BLaER1 treated with 17β-estradiol and CSF1 and Interleukin-3, amounts not matched to agents 10 nM and 100 nM (cell line): Measurements from ENCODE around the gene C11orf24.

Experiments
- H3K27ac ChIP-seq, 11 experiments: shearing (Covaris generic); formaldehyde crosslinking; 2 replicates each; pipeline ENCODE4 v1.8.1; 2022
- H3K27me3 ChIP-seq, 11 experiments: shearing (Covaris generic); formaldehyde crosslinking; 2 replicates each; pipeline ENCODE4 v1.8.1; 2022
- H3K36me3 ChIP-seq, 11 experiments: shearing (Covaris generic); formaldehyde crosslinking; 2 replicates each; pipeline ENCODE4 v1.8.1; 2022
- H3K4me1 ChIP-seq, 10 experiments: shearing (Covaris generic); formaldehyde crosslinking; 2 replicates each; pipeline ENCODE4 v1.8.1; 2022
- H3K4me2 ChIP-seq, 11 experiments: shearing (Covaris generic); formaldehyde crosslinking; 2 replicates each; pipeline ENCODE4 v1.8.1; 2022
- H3K4me3 ChIP-seq, 10 experiments: shearing (Covaris generic); formaldehyde crosslinking; 2 replicates each; pipeline ENCODE4 v1.8.1; 2022
- H3K9ac ChIP-seq, 11 experiments: shearing (Covaris generic); formaldehyde crosslinking; 2 replicates each; pipeline ENCODE4 v1.8.1; 2022
- H3K9me3 ChIP-seq, 11 experiments: shearing (Covaris generic); formaldehyde crosslinking; replicated peaks in 1 of 11; 2 replicates each; pipeline ENCODE4 v1.8.1; 2022
- H4K20me1 ChIP-seq, 11 experiments: shearing (Covaris generic); formaldehyde crosslinking; 2 replicates each; pipeline ENCODE4 v1.8.1; 2022
- Cebpa-rat ChIP-seq, 11 experiments: shearing (Covaris generic); IDR thresholded peaks; 2 replicates each; pipeline ENCODE4 v1.8.1; 2022

Gene C11orf24

GRCh38 chr11:68270196-68271022 lies 1.4 kb downstream of the C11orf24 start:
- Histone ChIP-seq H3K27me3 (no peaks in the 10 kb centered on the region), H3K4me2 (peak overlapping the region; percentile 75 to 97 (median 94)), H3K4me1 (peaks cover 67 to 85% (median 80%) of the 10 kb centered on the region in 10 experiments), H3K36me3 (peaks cover 14 to 31% (median 21%) of the 10 kb centered on the region in 11 experiments; a peak in 21 of 22 replicates), H4K20me1 (no peaks in the 10 kb centered on the region; a peak in 1 of 22 replicates), H3K9ac (peak overlapping the region; percentile 90 to 96 (median 92)), H3K27ac (peak overlapping the region in 10 of 11 experiments; percentile 83 to 99 (median 96); a peak in 20 of 22 replicates), H3K4me3 (peak overlapping the region; percentile 73 to 88 (median 79)), H3K9me3 (peaks cover under 1 to 21% (median 15%) of the 10 kb centered on the region in 11 experiments; a peak in 19 of 22 replicates)
- TF ChIP-seq Cebpa-rat (IDR thresholded peaks at IDR 0.05), result no peak

- Histone ChIP-seq H3K36me3 (peaks cover 21 to 40% (median 29%) of the 10 kb centered on the region in 11 experiments; a peak in 21 of 22 replicates), H3K27ac (peak overlapping the region in 6 of 11 experiments; percentile 92 to 99 (median 97); a peak in 5 of 22 replicates), H3K4me1 (peaks cover 75 to 86% (median 82%) of the 10 kb centered on the region in 10 experiments), H3K4me3 (no peak overlapping the region; a peak in 2 of 20 replicates), H3K9me3 (peaks cover 0 to 13% (median 7%) of the 10 kb centered on the region in 11 experiments; a peak in 18 of 22 replicates), H3K9ac (peak overlapping the region in 7 of 11 experiments; percentile 91 to 96 (median 93); a peak in 10 of 22 replicates), H3K4me2 (peak overlapping the region; percentile 75 to 97 (median 94)), H4K20me1 (no peaks in the 10 kb centered on the region; a peak in 1 of 22 replicates), H3K27me3 (no peaks in the 10 kb centered on the region)
- TF ChIP-seq Cebpa-rat (IDR thresholded peaks at IDR 0.05), result no peak
Measured at GRCh38 chr11:68269414-68270081, 2.2 kb downstream of the C11orf24 start.

GRCh38 chr11:68267881-68268240 lies 3.9 kb downstream of the C11orf24 start:
- peaks cover 0 to under 1% (median 0%) of the 10 kb centered on the region in 11 experiments; a peak in 2 of 22 replicates for H3K9me3 ChIP-seq
- peaks cover 34 to 54% (median 43%) of the 10 kb centered on the region in 11 experiments for H3K36me3 ChIP-seq
- no peak for TF ChIP-seq Cebpa-rat (IDR thresholded peaks at IDR 0.05)
- H3K9ac ChIP-seq, result peak overlapping the region in 3 of 11 experiments; percentile 13 to 75 (median 72); a peak in 3 of 22 replicates
- H3K4me3 ChIP-seq, result peak overlapping the region in 1 of 10 experiments; percentile 41; a peak in 1 of 20 replicates
- H3K27ac ChIP-seq, result peak overlapping the region in 7 of 11 experiments; percentile 80 to 94 (median 88); a peak in 9 of 22 replicates
- no peaks in the 10 kb centered on the region for H3K27me3 ChIP-seq
- H4K20me1 ChIP-seq, result peaks cover 0 to 6% (median 0%) of the 10 kb centered on the region in 11 experiments; a peak in 2 of 22 replicates
- peak overlapping the region; percentile 79 to 93 (median 89) for H3K4me2 ChIP-seq
- H3K4me1 ChIP-seq, result peaks cover 62 to 71% (median 67%) of the 10 kb centered on the region in 10 experiments

GRCh38 chr11:68266936-68267880 lies 4.6 kb downstream of the C11orf24 start:
- Histone ChIP-seq H3K27ac (peak overlapping the region; percentile 67 to 94 (median 87); a peak in 21 of 22 replicates), H3K27me3 (no peaks in the 10 kb centered on the region), H3K9ac (peak overlapping the region; percentile 57 to 84 (median 74)), H3K9me3 (no peaks in the 10 kb centered on the region; a peak in 1 of 22 replicates), H4K20me1 (peaks cover 0 to 11% (median 0%) of the 10 kb centered on the region in 11 experiments; a peak in 2 of 22 replicates), H3K4me1 (peaks cover 55 to 65% (median 61%) of the 10 kb centered on the region in 10 experiments), H3K36me3 (peaks cover 40 to 60% (median 49%) of the 10 kb centered on the region in 11 experiments), H3K4me2 (peak overlapping the region; percentile 79 to 93 (median 89)), H3K4me3 (peak overlapping the region; percentile 3 to 51 (median 40); a peak in 15 of 20 replicates)
- TF ChIP-seq Cebpa-rat (IDR thresholded peaks at IDR 0.05), result no peak

GRCh38 chr11:68266121-68266891 lies 5.5 kb downstream of the C11orf24 start:
- TF ChIP-seq Cebpa-rat (IDR thresholded peaks at IDR 0.05), result no peak

GRCh38 chr11:68264741-68265540 lies 6.8 kb downstream of the C11orf24 start:
- Histone ChIP-seq H3K27me3 (no peaks in the 10 kb centered on the region), H3K9me3 (no peaks in the 10 kb centered on the region; a peak in 1 of 22 replicates), H3K27ac (peak overlapping the region in 7 of 11 experiments; percentile 5 to 94 (median 88); a peak in 10 of 22 replicates), H3K4me2 (peak overlapping the region; percentile 79 to 93 (median 89)), H3K4me1 (peaks cover 43 to 52% (median 50%) of the 10 kb centered on the region in 10 experiments), H3K36me3 (peaks cover 56 to 82% (median 70%) of the 10 kb centered on the region in 11 experiments), H3K9ac (0 out of 22 replicates have a peak overlapping the region, but pooled peaks of 1 of the 11 experiments have one; percentile 72), H4K20me1 (peaks cover 0 to 30% (median 0%) of the 10 kb centered on the region in 11 experiments; a peak in 3 of 22 replicates), H3K4me3 (no peak overlapping the region)
- no peak for TF ChIP-seq Cebpa-rat (IDR thresholded peaks at IDR 0.05)

More at GRCh38 chr11:68266121-68266891, 5.5 kb downstream of the C11orf24 start:
- Histone ChIP-seq H3K9ac (peak overlapping the region; percentile 57 to 84 (median 74)), H3K27ac (peak overlapping the region; percentile 67 to 94 (median 87); a peak in 21 of 22 replicates), H3K4me1 (peaks cover 55 to 64% (median 60%) of the 10 kb centered on the region in 10 experiments), H3K9me3 (no peaks in the 10 kb centered on the region; a peak in 1 of 22 replicates), H3K4me2 (peak overlapping the region; percentile 79 to 93 (median 89)), H3K4me3 (peak overlapping the region; percentile 3 to 51 (median 40); a peak in 17 of 20 replicates), H3K27me3 (no peaks in the 10 kb centered on the region), H4K20me1 (peaks cover 0 to 17% (median 0%) of the 10 kb centered on the region in 11 experiments; a peak in 3 of 22 replicates), H3K36me3 (peaks cover 49 to 69% (median 58%) of the 10 kb centered on the region in 11 experiments)
